HG03159 (cell line): Measurements from ENCODE around the gene LRRC28.

ENCODE experiments used
- ATAC-seq: cut with Tn5 transposase; IDR thresholded peaks from one replicate; pipeline ENCODE4 v1.9.1; 2021; ENCODE audit warnings: mild to moderate bottlenecking, moderate library complexity; ENCODE audit not compliant: unreplicated experiment

The LRRC28 gene

DNA sequence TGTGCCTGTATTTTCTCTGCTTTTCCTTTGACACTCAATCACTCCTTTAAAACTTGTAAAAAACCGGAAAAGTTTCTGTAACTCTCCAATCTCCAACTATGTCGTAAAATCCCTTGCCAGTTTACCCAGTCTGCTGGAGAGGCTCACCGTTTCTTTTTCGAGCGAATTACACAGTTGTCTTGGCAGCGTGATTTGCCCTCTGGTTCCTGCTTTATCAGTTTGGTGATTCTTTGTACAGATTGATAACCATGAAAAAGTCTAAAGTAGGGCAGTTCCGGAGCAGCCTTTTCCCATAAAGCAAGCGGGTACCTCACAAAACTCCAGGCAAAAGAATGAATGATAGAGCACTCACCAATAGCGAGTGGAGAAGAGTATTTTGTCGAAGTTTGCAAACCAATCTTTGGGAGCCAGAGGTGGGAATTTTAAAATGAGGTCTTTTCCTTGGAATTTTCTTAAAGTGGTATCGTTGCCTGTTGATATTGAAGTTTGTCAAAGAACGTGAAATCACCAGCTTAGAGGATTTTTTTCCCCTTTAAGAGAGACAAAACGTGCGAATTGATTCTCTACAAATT lies 1.9 kb upstream of the LRRC28 start, which contains the start of gene TTC23:
TSS of gene TTC23 (minus strand) at position 312 of the 572 bp plus-strand sequence. CDS start 20,869 bp downstream, outside the sequence.
- ATAC-seq: no peak

DNA sequence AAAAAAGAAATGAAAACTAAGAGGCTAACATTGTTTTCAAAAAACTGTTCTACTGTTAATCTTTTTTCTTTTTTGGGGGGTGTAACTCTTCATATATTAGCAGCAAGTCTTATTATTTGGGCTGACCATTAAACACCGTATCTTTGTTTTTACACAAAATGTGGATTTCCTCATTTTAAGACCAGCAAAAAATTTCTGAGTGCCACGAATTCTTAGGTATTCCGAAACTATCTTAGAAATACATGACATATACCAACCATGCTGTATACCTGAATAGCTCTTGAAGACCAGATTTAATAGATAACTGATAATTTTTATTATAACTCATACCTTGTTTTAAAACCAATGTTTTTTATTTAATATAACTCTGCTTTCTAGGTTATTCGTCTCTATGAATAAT lies 1.3 kb upstream of the LRRC28 start:
- ATAC-seq: no peak

DNA sequence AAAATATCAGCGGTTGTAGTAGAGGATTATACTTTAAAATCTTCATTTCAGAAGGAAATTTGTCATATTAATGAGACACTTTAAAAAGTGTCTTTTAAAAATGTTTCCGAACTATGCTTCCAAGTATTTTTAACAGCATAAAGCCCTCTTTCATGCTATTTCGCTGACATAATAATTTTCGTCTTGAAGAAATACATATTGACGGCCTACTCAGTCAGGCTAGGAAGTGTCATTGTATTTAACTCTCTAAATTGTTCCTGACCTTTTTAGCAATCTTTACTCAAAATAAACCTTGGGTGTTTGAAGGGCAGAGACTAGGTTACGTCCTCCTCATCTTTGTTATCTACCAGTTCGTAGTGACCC lies 806 bp upstream of the LRRC28 start:
- no peak for ATAC-seq

DNA sequence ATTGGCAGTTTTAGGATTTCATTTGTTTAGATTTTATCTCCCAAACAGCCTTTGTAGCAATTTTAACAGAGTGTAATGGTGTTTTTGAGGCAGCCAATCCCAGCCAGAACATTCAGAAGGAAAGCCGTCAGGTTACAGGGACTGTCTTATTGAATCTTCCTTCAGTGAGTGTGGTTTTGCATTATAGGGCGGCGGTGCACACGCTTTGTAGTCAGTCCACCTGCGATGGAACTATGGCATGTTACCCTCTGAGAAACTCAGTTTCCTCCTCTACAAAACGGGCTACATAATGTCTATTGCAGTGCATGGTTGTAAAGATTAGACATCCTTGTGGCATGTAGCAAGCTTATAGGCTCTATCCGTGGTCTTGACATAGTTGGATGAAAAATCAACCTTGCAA lies 1.0 kb downstream of the LRRC28 start:
- ATAC-seq: no peak

DNA sequence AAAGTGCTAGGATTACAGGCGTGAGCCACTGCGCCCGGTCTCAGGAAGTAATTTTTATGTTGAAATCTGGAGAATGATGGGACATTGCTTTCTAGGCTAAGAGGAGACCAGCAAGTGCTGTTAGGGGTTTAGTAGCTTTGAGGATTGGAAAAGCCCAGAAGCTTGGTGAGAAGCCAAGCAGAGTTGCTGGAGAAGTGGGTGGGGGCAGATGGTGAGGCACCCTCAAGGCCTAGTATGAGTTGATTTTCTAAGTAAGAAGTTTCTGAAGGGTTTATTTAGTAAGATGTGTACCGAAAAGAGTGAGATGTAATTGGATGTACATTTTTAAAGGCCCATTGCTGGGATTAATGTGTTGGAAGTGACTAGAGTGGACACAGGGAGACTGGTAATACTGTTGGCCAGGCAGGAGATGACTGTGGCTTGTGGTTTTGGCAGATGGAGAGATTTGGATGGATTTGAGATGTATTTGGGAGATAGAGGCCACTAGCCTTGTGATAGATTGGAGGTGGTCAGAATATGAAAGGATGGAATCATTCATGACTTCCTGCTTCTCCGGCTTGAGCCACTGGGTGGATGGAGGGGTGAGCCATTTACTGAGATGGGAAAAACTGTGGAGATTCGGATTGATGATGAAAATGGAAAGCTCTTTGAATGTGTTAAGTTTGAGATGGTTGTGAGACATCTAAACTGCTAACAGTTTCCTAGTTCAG lies 2.3 kb downstream of the LRRC28 start:
- ATAC-seq: no peak

DNA sequence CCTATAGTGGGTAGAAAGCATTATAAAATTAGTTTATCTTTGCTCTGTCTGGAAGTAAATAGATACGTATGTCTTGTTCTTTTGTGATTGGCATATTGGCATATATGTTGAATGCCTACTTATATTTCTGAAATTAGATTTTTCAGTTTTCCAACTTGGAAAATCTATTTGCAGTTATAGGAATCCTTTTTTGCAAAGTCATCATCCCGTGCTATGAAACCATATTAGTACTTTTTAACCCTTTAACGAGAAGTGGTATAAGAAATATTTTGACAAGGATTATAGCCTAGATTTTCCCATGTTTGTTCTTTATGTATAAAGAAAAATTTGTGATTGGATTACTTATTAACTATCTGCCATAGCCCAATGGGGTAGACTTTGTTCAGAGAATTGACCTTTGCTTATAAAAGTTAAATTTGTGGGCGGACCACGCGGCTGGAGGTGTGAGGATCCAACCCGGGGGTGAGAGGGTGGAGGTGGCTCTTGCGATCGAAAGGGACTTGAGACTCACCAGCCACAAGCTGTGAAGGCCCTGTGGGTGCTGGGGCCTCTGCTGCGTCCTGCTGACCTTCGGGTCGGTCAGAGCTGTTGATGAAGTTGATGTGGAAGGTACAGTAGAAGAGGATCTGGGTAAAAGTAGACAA lies 5.9 kb downstream of the LRRC28 start:
- ATAC-seq: no peak

DNA sequence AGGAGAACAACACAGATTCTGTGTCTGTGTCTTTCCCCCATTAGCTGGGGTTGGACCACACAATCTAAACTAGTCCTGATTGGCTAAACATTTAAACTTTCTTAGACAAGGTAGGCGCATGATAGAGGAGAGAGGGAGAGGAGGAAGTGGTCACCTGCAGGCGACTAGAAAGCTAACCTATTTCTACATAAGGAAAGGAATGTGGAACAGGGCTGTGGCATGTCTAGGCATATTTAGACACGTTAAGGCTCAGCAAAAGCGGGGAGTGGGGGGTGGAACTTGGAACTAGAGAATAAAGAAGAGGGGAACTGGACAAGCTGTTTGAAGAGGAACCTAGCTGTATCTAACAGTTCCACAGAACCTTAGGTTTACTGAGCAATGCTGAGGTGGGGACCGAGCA lies 12.8 kb downstream of the LRRC28 start:
- ATAC-seq: no peak

DNA sequence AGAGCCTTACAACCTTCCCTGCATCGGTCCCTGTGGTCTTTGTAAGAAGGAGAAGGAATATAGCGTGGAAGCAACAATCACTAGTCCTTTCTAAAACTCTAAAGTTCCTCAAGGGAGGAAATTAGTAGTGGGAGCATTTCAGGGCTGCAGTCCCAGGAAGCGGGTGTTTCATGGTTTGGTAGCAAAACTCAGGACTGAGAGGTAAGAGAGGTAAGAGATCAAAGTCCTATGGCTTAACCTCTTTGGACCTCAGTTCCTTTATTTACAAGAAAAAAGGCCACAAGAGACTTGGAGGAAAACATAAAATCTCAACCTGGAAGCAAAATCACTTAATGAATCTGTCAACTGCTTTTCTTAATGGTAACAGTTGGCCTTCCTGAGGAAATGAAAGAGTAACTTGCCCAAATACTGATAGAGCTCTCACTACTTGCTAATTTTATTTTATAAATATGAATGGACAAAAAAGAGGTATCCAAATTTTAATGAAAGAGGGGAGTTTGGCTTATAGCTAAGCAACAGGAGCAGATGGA lies 14.3 kb downstream of the LRRC28 start:
- ATAC-seq: no peak

DNA sequence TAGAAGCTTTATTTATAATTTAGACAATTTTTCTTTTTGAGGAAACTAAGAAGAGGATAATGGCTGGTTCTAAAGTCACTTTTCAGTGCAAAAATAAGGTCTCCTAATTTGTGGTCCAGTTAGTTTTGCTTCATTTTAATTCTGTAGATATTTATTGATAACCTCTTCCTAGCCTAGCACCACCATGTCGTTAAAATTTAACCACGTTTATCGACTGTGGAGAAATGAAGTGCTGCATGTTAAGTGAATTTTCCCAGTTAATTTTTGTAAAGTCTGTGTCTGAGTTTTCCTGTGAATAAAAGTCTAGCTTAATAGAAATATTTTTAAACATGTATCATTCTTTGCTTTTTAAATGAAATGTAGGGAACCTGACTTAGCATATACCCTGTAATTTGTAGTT lies 16.7 kb downstream of the LRRC28 start:
- ATAC-seq: no peak

DNA sequence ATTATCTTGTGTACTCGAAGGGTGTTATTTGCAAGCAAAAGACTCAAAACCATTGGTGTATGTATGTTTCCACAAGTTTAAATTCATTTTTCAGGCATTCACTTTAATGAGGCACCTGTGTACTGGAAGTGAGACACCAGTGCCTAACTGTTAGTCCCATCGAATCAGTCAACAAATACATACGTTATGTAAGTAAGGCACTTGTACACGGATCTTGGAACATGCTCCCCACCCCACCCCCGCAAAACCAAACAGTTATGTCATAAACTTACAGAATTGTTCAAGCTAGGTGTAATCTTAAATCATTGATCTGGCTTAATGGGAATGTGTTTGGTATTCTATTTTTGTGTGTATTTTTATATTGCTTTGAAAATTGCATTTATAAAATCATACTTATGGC lies 17.1 kb downstream of the LRRC28 start:
- no peak for ATAC-seq

DNA sequence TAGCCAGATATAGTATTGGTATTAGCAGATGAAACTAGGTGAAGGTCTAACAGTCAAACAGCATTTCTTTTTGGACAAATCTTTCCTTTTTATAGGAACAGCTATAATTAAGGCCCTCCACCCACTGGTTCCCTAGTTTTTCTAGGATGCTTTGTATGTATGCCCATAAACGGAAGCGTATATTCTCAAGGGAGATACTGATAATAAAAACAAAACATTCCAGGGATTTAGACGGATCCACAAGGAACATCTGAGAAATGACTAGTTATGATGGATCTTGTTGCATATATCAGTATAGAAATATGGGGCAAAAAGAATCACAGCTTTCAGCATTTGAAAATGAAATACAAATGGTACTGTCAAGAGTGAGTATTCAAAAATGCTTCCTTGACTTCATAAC lies 22.5 kb downstream of the LRRC28 start:
- no peak for ATAC-seq

DNA sequence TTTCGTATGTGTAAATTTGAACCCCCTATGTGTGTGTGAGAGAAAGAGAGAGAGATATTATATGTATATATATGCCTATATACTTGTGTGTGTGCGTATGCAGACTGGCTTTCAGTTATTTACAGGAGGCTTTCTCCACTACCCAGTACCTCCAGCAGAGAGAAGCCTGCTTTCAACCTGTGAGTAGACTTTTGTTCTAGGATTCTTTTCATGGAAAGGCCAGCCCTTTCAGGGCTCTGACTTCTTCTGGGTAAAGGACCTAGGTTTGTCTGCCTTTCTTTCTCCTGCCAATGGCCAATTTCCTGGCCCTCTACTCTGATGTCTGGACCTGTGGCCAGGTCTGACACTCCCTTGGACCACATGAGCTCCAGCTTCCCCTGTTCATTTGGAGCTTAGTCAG lies 23.8 kb downstream of the LRRC28 start:
- no peak for ATAC-seq

DNA sequence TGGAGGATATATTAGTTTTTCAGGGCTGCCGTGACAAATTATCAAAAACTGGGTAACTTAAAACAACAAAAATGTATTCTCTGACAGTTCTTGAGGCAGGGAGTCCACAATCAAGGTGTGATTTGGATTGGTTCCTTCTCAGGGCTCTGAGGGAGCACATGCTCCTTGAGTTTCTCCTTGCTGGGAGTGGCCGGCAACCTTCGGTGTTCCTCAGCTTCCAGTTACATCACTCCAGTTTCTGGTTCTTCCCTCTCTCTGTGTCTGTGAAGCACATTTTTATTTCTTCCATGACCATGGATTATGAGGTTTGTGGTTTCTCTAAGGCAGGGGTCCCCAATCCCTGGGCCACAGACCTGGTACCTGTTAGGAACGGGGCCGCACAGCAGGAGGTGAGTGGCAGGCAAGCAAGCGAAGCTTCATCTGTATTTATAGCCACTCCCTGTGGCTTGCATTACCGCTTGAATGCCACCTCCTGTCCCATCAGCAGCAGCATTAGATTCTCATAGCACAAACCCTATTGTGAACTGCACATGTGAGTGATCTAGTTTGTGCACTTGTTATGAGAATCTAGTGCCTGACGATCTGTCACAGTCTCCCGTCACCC lies 24.3 kb downstream of the LRRC28 start:
- no peak for ATAC-seq

DNA sequence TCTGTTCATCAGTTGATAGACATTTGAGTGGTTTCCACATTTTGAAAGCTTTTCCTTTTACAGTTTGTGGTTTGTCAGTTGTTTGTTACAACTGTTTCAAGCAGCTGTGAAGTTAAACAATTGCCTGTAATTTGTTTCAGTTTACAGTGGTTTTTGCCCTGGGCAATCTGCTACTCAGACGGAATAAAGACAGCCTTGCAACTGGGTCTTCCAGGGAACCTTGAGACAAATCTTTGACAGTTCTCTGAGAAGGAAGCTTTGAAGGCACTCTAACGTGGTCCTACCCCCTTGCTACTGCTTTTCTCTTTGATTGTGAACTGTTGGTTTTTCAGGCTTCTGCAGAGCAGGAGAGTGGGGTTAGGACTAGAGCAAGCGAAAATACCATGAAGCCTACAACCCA lies 28.0 kb downstream of the LRRC28 start:
- no peak for ATAC-seq

DNA sequence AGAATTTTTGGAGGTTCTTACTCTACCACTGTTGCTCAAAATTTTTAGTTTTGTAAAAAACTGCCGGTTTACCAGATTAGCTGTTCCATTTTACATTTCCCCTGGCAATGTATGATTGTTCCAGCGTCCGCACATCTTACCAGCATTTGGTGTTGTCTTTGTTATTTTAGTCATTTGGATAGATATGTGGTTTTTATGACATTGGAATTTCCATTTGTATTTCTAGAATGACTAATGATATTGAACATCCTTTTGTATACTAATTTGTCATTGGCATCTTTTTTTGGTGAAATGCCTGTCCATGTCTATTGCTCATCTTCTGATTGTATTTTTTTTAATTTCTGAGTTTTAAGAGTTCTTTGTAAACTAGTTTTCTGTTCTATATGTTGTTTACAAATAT lies 28.5 kb downstream of the LRRC28 start:
- no peak for ATAC-seq

DNA sequence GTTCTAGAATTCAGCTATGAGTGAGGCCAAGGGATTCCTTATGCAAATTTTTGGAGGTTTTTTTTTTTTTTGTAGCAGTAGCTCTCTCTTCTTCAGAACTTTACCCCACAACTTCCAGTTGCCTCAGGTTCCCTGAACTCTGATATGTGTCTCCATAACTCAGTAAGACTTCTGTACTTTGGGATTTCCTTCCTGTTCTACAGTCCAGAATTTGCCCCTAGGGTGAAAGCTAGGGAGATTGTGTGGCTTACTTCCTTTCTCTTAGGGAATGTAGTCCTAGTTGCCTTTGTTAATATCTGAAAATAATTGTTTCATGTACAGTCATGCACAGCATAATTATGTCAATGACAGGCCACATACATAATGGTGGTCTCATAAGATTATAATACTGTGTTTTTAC lies 30.8 kb downstream of the LRRC28 start:
- no peak for ATAC-seq

DNA sequence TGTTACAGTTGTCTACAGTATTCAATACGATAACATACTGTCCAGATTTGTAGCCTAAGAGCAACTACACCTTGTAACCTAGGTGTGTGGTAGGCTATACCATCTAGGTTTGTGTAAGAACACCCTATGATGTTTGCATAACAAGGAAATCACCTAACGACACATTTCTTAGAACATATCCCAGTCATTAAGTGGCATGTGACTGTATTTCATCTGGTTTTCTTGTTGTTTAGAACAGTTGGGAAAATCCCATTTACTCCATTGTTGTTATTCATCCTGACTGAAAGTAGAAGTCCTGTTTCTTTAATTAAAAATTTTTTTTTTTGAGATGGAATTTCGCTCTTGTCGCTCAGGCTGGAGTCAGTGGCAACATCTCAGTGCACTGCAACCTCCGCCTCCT lies 31.3 kb downstream of the LRRC28 start:
- ATAC-seq: no peak

DNA sequence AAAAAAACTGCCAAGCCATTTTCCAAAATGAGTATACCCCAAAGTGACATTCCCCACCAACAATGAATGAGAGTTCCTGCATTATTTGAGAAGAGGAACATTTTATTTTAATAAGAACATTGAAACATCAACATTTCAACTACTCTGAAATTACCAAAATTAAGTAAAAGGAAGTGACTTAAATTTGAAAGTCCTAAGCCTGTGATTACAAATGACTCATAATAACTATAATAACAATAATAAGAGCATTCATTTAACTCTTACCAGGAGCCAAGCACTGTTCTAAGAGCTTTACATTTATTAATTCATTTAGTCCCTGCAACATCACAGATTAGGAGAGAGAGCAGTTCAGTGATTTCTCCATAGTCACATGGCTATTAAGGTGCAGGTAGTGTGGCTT lies 32.4 kb downstream of the LRRC28 start:
- ATAC-seq: no peak

DNA sequence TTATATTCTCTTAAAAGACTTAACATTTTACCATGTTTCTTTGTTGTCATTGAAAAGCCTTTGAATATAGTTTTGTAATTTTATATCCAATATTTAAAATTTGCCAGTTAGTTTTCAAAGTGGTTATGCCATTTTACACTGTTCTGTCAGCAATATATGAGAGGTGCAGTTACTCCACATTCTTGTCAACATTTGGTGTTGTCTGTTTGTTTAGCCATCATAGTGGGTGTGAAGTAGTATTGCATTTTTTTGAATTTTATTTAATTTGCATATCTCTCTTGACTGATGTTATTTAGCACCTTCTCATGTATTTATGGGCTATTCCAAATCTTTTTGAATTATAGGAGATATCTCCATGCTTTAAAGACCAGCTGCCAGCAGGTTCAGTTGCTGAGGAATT lies 40.4 kb downstream of the LRRC28 start:
- ATAC-seq: no peak

DNA sequence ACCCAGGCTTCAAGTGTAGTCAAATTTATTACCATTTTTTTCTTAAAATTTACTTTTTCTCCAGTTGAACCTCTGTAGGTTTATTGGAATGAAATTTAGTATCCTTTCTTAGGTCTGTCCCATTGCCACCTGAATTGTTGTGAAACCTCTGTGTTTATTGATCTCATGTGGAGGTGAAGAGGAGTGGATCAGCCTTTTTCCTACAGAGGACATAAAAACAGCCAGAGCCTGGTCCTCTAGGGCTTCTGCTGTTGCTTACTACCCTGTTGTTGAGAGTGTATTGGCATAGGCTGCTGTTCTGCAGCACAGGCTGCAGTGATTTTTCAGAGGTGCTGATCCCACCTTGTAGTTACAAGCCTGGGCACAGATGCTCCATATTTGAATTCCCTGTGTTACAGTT lies 44.6 kb downstream of the LRRC28 start:
- ATAC-seq: no peak

DNA sequence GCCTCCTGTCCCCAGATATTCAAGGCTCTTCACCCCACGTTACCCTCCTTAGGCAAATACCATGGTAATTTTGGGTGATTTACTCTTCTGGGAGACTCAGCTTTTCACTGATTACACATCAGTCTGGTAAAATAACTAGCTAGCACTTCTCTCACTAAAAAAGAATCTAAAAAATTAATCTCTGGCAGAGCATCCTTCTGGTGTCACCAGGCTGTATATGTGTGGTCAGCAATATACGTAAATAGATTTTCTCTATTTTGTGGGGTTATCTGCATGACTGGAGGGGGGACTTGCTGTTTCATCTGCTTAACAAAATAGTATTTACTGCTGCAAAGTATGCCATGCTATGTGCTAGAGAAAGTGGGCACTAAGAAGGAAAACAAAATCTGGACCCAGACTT lies 45.1 kb downstream of the LRRC28 start:
- no peak for ATAC-seq

DNA sequence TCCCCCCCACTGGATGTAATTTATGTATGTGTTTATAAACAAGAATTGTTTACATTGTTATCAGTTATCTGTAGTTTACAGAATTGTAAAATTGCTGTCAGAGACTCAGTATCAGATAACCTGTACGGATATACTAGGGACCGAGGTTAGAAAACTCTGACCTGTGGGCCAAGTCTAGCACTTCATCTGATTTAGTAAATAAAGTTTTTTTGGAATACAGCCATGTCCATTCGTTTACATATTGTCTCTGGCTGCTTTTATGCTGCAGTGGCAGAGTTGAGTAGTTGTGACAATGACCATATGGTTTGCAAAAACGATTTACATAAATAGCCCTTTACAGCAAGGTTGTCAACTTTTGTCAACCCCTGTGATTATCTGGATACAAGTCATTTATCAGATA lies 52.6 kb downstream of the LRRC28 start:
- ATAC-seq: no peak
